HepG2 (cell line): ENCODE data around the gene ATF6. TPM values are rescaled to one million over a fixed set of nuclear protein-coding genes. Genes with fewer than 3 reads are reported as not detected.

ENCODE experiments used
- ATAC-seq: fragments of 200-7000 bp; cut with Tn5 transposase; 3 replicates; pipeline ENCODE4 v1.9.1; 2020; ENCODE audit warnings: mild to moderate bottlenecking, moderate library complexity
- BruUV-seq: library from RNA; stranded (reverse); fragments of 400-500 nt; replicated peaks from 2 replicates; lab custom pipeline; 2021; lab: Mats Ljungman, UMichigan
- CTCF ChIA-PET: fragments of 300-600 bp; formaldehyde crosslinking; extraction: SDS; loops from one replicate; lab custom pipeline; 2021; ENCODE audit warnings: low total read pairs, inconsistent platforms, low intra/inter-chr PET ratio; lab: Yijun Ruan, JAX
- POLR2A ChIA-PET: fragments of 350-600 bp; sonication (Branson Sonifier 250); formaldehyde crosslinking; loops from one replicate; lab custom pipeline; 2020; ENCODE audit warnings: antibody characterized with exemption, inconsistent platforms; lab: Yijun Ruan, JAX
- DNase-seq: peaks from one replicate; pipeline ENCODE4 v3.0.0-alpha.2; 2015; ENCODE audit warnings: low spot score
- FAIRE-seq: peaks from 3 replicates; lab custom pipeline; 2011; peaks lifted over from hg19 to GRCh38; lab: Jason Lieb, UNC
- H2AFZ ChIP-seq: one replicate; pipeline ENCODE4 v1.6.1; 2011; ENCODE audit warnings: low read length, inconsistent platforms
- H3K27ac ChIP-seq: fragments of 300-600 bp; 3 replicates; pipeline ENCODE4 v1.8.0; 2011; ENCODE audit warnings: mixed run types, mild to moderate bottlenecking, mixed read lengths, low read length, inconsistent platforms; ENCODE audit not compliant: insufficient read depth; ENCODE audit errors: extremely low read length
- H3K27me3 ChIP-seq, 2 experiments: fragments of 200-600 bp in 1 of 2; 2 replicates in 1 of 2; 3 replicates in 1 of 2; pipeline versions ENCODE4 v1.6.0 to v1.8.0; 2011; ENCODE audit warnings: low read length in 2 of 2, mild to moderate bottlenecking in 2 of 2, moderate library complexity in 2 of 2, inconsistent platforms in 1 of 2; ENCODE audit not compliant: insufficient read depth in 2 of 2, control insufficient read depth in 1 of 2
- H3K36me3 ChIP-seq, 2 experiments: fragments of 200-600 bp in 1 of 2; replicated peaks in 1 of 2; 2 replicates in 1 of 2; 3 replicates in 1 of 2; pipeline versions ENCODE4 v1.5.1 to v1.8.0; 2011; ENCODE audit warnings: low read length in 2 of 2, inconsistent platforms in 1 of 2; ENCODE audit not compliant: insufficient read depth in 2 of 2, control insufficient read depth in 1 of 2
- H3K4me1 ChIP-seq: 2 replicates; pipeline ENCODE4 v1.5.1; 2012; ENCODE audit warnings: low read length, inconsistent platforms; ENCODE audit not compliant: insufficient read depth
- H3K4me2 ChIP-seq: 2 replicates; pipeline ENCODE4 v1.6.0; 2011; ENCODE audit warnings: low read depth, low read length, inconsistent platforms
- H3K4me3 ChIP-seq, 3 experiments: fragments of 200-600 bp in 1 of 3; sonication (generic), shearing (Covaris generic) in 1 of 3; replicated peaks in 1 of 3; 2 replicates each; pipeline ENCODE4 v1.5.1; 2011 to 2016; ENCODE audit warnings: low read length in 3 of 3, inconsistent platforms in 2 of 3, low read depth in 2 of 3, mild to moderate bottlenecking in 2 of 3, control low read depth in 1 of 3, mixed read lengths in 1 of 3; ENCODE audit not compliant: insufficient read depth in 1 of 3
- H3K79me2 ChIP-seq: one replicate; pipeline ENCODE4 v1.6.1; 2011; ENCODE audit warnings: low read length, inconsistent platforms; ENCODE audit not compliant: insufficient read depth
- H3K9ac ChIP-seq: 2 replicates; pipeline ENCODE4 v1.6.0; 2011; ENCODE audit warnings: mild to moderate bottlenecking, low read depth, low read length, inconsistent platforms; ENCODE audit not compliant: insufficient read depth
- H3K9me3 ChIP-seq: 2 replicates; pipeline ENCODE4 v1.5.1; 2012; ENCODE audit warnings: mild to moderate bottlenecking, low read length
- H4K20me1 ChIP-seq: 2 replicates; pipeline ENCODE4 v1.6.0; 2011; ENCODE audit warnings: inconsistent platforms, mild to moderate bottlenecking, low read length, moderate library complexity; ENCODE audit not compliant: insufficient read depth
- ARID5B ChIP-seq: IDR thresholded peaks from 2 replicates; pipeline ENCODE4 v1.4.0; 2020; ENCODE audit warnings: mild to moderate bottlenecking, missing genetic modification reagents
- CAMTA2 ChIP-seq: sonication (generic); formaldehyde crosslinking; IDR thresholded peaks from 2 replicates; pipeline ENCODE4 v1.4.0; 2020; ENCODE audit warnings: mild to moderate bottlenecking, missing genetic modification reagents, borderline replicate concordance
- CHCHD3 ChIP-seq: sonication (generic); formaldehyde crosslinking; IDR thresholded peaks from 2 replicates; pipeline ENCODE4 v1.8.0; 2022; ENCODE audit warnings: mild to moderate bottlenecking, missing genetic modification reagents, moderate library complexity
- ETV5 ChIP-seq: IDR thresholded peaks from 2 replicates; pipeline ENCODE4 v1.6.1; 2018; ENCODE audit warnings: missing biosample characterization, missing genetic modification reagents, inconsistent platforms, borderline replicate concordance
- HNF4A ChIP-seq: sonication (generic); formaldehyde crosslinking; IDR thresholded peaks from 2 replicates; pipeline ENCODE4 v1.4.0; 2020; ENCODE audit warnings: missing genetic modification reagents
- SOX5 ChIP-seq: IDR thresholded peaks from 2 replicates; pipeline ENCODE4 v1.6.1; 2016; ENCODE audit warnings: borderline replicate concordance
- ZFX ChIP-seq: sonication (generic); formaldehyde crosslinking; IDR thresholded peaks from 2 replicates; pipeline ENCODE4 v1.4.0; 2020; ENCODE audit warnings: mild to moderate bottlenecking, low read depth, missing genetic modification reagents, moderate library complexity
- ZNF354B ChIP-seq: sonication (generic); formaldehyde crosslinking; IDR thresholded peaks from 2 replicates; pipeline ENCODE4 v1.8.0; 2022; ENCODE audit warnings: mild to moderate bottlenecking, missing genetic modification reagents
- WGBS: methylation state at CpG from one replicate; pipeline ENCODE4 v1.1.6; 2017; ENCODE audit warnings: low lambda C conversion rate; 5-methylcytosine and 5-hydroxymethylcytosine counted together
- in situ Hi-C: cut with HindIII; loops from 2 replicates; pipeline ENCODE4 v1.10.0; 2017; ENCODE audit warnings: low pct_unique_long_range_greater_than_20kb; ENCODE audit not compliant: extremely low pct_ligation_motif_present
- intact Hi-C: fragments of 100-400 bp; cut with micrococcal nuclease; formaldehyde crosslinking; loops from one replicate; pipeline ENCODE4 v1.10.0; 2022; ENCODE audit not compliant: unreplicated experiment
- polyA plus RNA-seq, 8 experiments: library from polyadenylated mRNA; depleted of rRNA in 3 of 8; stranded (reverse) in 7 of 8; unstranded in 1 of 8; fragments of >200 nt; fragmentation: Illumina TruSeq in 4 of 8; extraction: Trizol in 4 of 8; gene quantifications; 2 replicates each; pipeline versions ENCODE4 v1.2.1 to v1.2.3, GENCODE V29; 2011 to 2016; ENCODE audit warnings: low read depth in 4 of 8, missing spikeins in 1 of 8, mixed read lengths in 1 of 8; ENCODE audit not compliant: insufficient read depth in 1 of 8
- total RNA-seq, 5 experiments: library from RNA; depleted of rRNA; stranded (reverse); fragments of >200 nt; fragmentation: Illumina TruSeq; extraction: Trizol; gene quantifications; 2 replicates each; pipeline ENCODE4 v1.2.3, GENCODE V29; 2016; ENCODE audit warnings: low read depth in 1 of 5
- TF ChIP-seq, protein P1 (sequence below): sonication (generic); formaldehyde crosslinking; IDR thresholded peaks from 2 replicates; pipeline ENCODE4 v1.8.0; 2022; ENCODE audit warnings: mild to moderate bottlenecking, missing genetic modification reagents

The ATF6 gene
- total and polyA plus RNA-seq, 2 of the 13 experiments (the other 11 are each of a cell fraction or from before 2014, with no cell fraction given), result 13.2 to 14.5 TPM

- TF ChIP-seq ARID5B (CRISPR knock-in tag), result peak; percentile 64; the same call in 1 of the 2 replicates
- peak; percentile 21 for TF ChIP-seq HNF4A (CRISPR knock-in tag)
- peak; percentile 62; the same call in 1 of the 2 replicates for TF ChIP-seq ETV5 (CRISPR knock-in tag)
- TF ChIP-seq, protein P1, sequence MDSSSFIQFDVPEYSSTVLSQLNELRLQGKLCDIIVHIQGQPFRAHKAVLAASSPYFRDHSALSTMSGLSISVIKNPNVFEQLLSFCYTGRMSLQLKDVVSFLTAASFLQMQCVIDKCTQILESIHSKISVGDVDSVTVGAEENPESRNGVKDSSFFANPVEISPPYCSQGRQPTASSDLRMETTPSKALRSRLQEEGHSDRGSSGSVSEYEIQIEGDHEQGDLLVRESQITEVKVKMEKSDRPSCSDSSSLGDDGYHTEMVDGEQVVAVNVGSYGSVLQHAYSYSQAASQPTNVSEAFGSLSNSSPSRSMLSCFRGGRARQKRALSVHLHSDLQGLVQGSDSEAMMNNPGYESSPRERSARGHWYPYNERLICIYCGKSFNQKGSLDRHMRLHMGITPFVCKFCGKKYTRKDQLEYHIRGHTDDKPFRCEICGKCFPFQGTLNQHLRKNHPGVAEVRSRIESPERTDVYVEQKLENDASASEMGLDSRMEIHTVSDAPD (CRISPR knock-in tag), result 0 out of 2 replicates have a peak, but pooled peaks have one; percentile 32
- peak; percentile 29; the same call in 1 of the 2 replicates for TF ChIP-seq ZFX
Observed at GRCh38 chr1:161832299-161832907, 66.3 kb downstream of the ATF6 start (continued).

GRCh38 chr1:161834967-161835550 is 68.9 kb downstream of the ATF6 start:
- no peaks in the 10 kb centered on the region; a peak in 1 of 5 replicates for H3K36me3 ChIP-seq
- intact Hi-C loops (no loop called here), in situ Hi-C loops (no loop called here)
- no TSS peak for BruUV-seq
- no peak for ATAC-seq
- no peak overlapping the region for H3K27ac ChIP-seq
- no peak overlapping the region for H3K4me2 ChIP-seq
- TF ChIP-seq CAMTA2 (CRISPR knock-in tag) (no peak), ZNF354B (CRISPR knock-in tag) (no peak), SOX5 (CRISPR knock-in tag) (no peak), CHCHD3 (no peak)
- DNase-seq, result no peak
- ChIA-PET CTCF (no interaction called here), POLR2A (no interaction called here)
- H3K27me3 ChIP-seq, result no peaks in the 10 kb centered on the region
- 82% methylated on average over 2 of the region's 2 CpGs for WGBS
- no peak overlapping the region for H2AFZ ChIP-seq
- no peak for FAIRE-seq
- H3K79me2 ChIP-seq, result no peaks in the 10 kb centered on the region
- H3K4me3 ChIP-seq, result no peak overlapping the region
- H3K4me1 ChIP-seq, result no peaks in the 10 kb centered on the region
- no peaks in the 10 kb centered on the region for H3K9me3 ChIP-seq
- H3K9ac ChIP-seq, result no peak overlapping the region
- no peaks in the 10 kb centered on the region for H4K20me1 ChIP-seq
